DMS114 treated with DMSO at 0.1 percent for 48 hours (cell line): ENCODE data around the gene CYBA.

ENCODE experiments used
- DNase-seq: peaks from one replicate; lab custom pipeline; 2025; ENCODE audit not compliant: unreplicated experiment; lab: John Stamatoyannopoulos, UW

The CYBA gene

GRCh38 chr16:88647178-88648070, 3.4 kb downstream of the CYBA start:
- no peak for DNase-seq

GRCh38 chr16:88646345-88647034, 4.4 kb downstream of the CYBA start:
- no peak for DNase-seq

- no peak for DNase-seq
Observed at GRCh38 chr16:88645941-88646340, 4.9 kb downstream of the CYBA start.

- no peak for DNase-seq
Observed at GRCh38 chr16:88645455-88645854, 5.4 kb downstream of the CYBA start.

GRCh38 chr16:88643644-88643932, 7.3 kb downstream of the CYBA start:
- no peak for DNase-seq

- no peak for DNase-seq
Observed at GRCh38 chr16:88642881-88643643, 7.8 kb downstream of the CYBA start.

- no peak for DNase-seq
Observed at GRCh38 chr16:88640498-88641247, 10.2 kb downstream of the CYBA start.

GRCh38 chr16:88640039-88640495, 10.8 kb downstream of the CYBA start:
- no peak for DNase-seq

GRCh38 chr16:88639231-88640038, 11.4 kb downstream of the CYBA start:
- DNase-seq, result no peak

GRCh38 chr16:88638323-88639230, 12.3 kb downstream of the CYBA start, which contains the start of gene IL17C:
IL17C (plus strand) TSS chr16:88638572; CDS start chr16:88638642, 70 bp downstream.
- no peak for DNase-seq

- DNase-seq, result no peak
Observed at GRCh38 chr16:88636488-88637265, 14.2 kb downstream of the CYBA start.

GRCh38 chr16:88635671-88636319, 15.1 kb downstream of the CYBA start:
- DNase-seq, result no peak

- no peak for DNase-seq
Observed at GRCh38 chr16:88634994-88635670, 15.7 kb downstream of the CYBA start.

GRCh38 chr16:88634141-88634993, 16.5 kb downstream of the CYBA start:
- DNase-seq, result no peak

- DNase-seq, result no peak
Observed at GRCh38 chr16:88633684-88634140, 17.1 kb downstream of the CYBA start.

GRCh38 chr16:88632587-88632930, 18.3 kb downstream of the CYBA start:
- DNase-seq, result no peak
